ENCODE results near the gene STXBP5.

DNA sequence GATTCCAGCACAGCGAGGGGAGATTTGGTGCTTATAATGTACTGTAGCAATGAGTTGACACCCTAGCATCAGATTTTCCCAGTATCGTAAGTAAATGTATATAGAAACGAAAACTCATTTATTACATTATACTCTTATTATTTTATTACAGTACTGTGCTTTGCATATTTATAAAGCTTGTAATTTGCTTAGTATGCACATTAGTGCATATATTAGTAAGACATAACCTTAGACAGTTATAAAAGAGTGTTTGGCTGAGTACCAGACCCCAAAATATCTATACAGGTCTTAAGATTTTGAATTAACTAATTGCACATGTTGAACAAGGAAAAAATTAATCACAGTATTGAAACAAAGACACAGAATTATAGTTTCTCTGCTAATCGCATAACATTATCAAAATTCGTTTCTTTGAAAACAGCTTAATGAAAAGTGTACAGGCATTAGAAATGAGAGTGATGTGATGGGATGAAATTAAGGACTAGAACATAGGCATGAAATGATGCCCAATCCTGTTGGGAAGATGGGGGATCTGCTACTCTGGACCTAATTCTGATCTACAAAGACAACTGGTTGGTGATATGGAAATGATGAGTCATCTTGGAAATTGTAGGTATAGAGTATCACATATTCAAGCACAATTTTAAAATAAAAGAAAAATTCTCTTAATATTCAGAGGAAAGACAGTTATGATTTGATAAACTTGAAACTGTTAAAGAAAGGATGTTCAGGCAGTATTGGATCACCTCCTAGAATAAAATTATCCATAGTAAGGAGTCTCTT, 42.8 kb downstream of the STXBP5 start:
- TF ChIP-seq POLR2A (IDR thresholded peaks at IDR 0.05; ENCODE audit: low read length) (no peak), GATA1 (IDR thresholded peaks at IDR 0.05; ENCODE audit: low read depth, low read length) (no peak)
